Stimulated activated CD8-positive, alpha-beta memory T cell treated with anti-CD3 and anti-CD28 coated beads, Interleukin-12 subunit alpha, Interleukin-12 subunit beta, amount 100 ng/mL, for 4 hours (primary cell): ENCODE results near the gene CRACR2A.

ENCODE experiments used
- DNase-seq: peaks from one replicate; pipeline ENCODE4 v3.0.0-alpha.2; 2020; ENCODE audit warnings: low read depth

The CRACR2A gene

DNA sequence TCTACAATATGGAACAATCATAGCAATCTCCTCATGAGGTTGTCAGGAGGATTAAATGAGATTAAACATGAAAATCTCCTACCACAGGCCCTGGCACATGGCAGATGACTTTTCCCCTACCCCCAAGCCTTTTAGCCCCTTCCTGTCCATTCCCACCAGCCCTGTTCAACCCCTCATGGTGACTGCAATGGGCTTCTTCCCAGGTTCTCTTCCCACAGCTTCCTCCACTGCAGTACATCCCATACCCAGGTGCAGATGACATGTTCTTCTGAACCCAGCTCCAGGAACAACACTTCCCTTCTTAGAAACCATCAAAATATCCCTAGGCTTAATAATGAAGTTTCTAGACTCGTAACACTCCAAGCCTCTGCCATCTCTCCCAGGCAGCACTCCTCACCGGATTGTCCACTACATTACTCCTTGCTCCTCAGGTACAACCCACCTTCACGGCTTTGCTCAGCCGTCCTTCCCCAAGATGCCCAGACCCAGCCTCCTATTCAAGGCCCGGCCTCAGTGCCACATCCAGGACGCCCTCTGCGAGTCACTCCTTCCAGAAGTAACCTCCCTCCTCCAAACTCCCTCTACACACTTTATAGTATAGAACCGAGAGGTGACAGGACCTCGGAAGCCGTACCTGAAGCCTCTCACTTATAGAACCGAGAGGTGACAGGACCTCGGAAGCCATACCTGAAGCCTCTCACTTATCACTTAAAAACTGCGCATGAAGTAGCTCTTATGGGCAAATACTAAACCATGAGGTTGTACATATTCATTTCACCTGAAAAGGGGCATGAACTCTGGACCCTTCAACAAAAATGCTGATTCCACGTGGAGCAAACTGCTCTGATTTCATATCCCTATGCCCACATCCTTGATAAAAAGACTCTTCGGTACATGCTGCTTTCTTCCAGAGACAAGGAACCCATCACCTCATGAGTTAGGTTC is 1.5 kb downstream of the CRACR2A start:
- DNase-seq: no peak

- DNase-seq: no peak
Measured at GRCh38 chr12:3750616-3751015, 2.3 kb downstream of the CRACR2A start.

DNA sequence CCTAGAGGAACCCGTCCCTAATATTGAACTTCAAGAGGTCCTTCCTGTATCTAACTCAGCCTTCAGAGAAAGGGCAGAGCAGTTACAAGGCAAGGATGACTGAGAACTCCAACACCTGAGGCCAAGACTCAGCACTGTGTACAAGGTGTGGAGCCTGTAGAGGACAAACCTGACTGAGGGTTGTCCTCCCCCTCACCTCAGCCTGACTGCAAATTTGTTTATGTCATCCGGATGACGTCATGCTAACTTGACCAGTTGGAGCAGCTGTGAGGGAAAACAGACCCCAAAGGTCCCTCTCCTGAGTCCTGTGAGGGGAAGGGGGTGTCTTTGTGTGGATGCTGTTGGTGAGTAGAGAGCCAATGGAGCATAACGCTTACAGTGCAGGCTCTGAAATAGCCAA is 4.3 kb downstream of the CRACR2A start:
- DNase-seq: no peak

- DNase-seq: no peak
Measured at GRCh38 chr12:3747976-3748619, 4.8 kb downstream of the CRACR2A start.

DNA sequence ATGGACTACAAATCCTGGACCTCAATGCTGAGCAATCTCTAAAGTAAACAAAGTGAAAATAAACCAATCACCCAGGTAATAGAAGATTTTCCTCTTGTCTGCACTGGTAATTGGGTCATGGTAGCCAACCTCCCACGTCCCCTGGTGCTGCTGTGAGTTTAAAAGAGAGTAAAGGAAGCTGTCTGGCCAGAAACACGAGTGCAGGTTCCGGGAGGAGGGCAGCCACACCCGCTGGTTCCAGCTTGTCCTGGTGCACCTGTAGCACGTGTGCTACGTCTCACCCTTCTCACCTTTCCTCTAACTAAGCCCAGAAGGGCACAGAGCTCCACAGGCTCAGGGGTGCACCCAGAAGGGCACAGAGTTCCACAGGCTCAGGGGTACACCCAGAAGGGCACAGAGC is 5.4 kb downstream of the CRACR2A start:
- no peak for DNase-seq

DNA sequence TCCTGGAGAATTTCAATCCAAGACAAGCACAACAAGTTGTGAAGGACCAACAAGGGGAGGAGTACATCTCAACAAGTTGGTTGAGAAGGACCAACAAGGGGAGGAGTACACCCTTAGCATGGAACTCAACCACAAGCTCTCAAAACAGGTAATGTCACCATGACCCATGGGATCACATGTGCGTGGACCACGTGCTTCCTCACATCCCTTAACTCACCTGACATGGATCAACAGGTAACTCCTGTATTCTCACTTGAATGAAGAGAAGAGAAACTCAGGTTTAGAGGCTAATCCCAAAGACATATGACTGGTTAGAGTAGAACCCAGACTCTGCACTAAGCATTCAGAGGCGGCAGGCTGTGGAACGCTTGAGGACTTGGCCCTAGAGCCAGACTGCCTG is 6.2 kb downstream of the CRACR2A start:
- DNase-seq: no peak

DNA sequence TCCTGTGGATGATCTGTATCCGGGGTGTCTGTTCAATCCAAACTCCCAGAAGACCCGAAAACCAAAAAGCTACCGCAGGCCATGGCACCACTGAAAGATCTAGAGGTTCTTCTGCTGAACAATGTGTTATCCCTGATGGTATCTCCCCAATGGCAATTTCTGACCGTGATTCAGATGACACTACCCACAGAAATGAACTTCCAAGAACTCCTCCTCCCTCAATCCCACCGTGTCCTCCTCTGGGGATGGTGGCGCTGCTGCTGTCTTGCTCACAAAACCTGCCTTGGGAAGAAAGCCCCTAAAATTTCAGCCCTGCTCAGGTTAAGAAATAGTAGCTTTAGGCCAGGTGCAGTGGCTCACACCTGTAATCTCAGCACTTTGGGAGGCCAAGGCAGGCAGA is 7.8 kb downstream of the CRACR2A start:
- DNase-seq: no peak

DNA sequence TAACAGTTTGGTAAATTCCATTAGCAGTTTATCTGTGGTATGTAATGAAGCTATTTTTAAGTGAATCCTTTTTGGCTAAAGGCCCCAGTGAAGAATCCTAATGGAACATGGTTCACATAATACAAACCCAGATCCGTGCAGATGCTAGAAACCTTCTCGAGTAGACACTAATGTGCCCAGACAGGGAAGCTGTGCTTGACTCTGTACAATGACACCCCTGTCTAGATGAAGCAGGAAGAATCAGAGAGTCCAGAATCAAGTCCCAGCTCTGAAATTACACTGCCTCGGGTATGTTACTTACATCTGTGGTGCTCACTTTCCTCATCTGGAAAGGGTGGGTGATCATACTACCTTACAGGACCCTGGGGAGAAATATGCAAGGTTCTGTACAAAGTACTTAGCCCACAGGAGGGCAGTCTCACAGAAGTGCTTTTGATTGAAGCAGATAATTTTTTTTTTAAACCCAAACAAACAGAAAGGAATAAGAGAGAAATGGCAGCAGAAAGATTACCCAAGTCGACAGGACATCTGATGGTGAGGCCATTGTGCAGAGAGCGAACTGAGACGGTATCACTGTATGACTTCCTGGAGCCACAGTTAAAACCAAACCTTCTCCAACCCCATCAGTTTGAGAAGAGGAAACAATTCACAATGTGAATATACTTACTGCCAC is 8.5 kb downstream of the CRACR2A start:
- no peak for DNase-seq

DNA sequence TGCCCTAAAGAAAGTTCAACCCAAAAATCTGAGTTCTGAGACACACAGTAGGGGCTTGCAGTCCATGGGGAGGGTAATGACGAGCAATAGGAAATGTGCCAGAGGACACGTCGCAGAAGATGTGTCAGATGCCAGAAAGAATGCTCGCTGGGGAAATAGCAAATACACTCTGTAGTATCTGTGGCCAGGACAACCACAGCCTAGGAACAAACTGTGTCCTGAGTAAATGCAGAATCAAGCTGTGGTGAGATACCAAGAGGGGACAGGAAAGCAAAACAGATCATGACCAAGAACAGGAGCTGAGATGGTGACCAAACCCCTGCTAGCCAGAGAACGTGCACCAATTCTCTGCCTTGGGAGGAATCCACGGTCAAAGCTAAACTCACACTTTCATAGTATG is 9.1 kb downstream of the CRACR2A start:
- no peak for DNase-seq

DNA sequence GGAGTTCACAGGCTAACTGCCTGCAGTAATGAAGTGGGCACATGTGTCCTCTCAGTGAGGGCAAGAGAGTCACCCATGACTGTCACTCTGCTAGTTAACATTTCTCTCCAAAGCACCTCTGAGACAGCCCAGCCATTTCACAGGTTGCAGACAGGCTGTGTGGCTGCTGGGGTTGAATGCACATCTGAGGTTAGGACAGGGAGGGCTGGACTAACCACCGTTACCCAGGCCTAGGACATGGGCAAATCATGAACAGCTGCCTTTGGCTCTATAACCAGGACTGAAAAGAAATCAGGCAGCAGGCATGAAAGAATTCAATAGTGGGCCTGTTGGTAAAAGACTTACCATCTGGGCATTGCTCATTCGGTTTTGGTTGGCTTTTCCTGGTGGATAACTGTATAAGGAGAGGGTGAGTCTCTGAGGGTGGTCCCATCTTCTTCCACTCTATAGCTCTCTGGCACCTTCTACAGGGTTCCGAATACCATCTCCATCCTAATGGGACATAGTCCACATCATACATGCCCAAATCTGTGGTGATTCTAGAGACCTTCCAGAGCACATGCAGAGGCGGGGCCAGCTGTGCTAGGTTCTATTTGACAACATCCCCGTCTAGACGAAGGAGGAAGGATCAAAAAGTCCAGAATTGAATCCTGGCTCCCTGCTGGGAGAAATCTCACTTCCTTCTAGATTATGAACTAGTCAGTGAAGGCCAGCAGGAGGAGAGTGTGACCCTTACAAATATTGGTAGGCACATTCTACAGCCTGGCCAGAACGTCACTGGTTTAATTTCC is 10.8 kb downstream of the CRACR2A start:
- DNase-seq: no peak

DNA sequence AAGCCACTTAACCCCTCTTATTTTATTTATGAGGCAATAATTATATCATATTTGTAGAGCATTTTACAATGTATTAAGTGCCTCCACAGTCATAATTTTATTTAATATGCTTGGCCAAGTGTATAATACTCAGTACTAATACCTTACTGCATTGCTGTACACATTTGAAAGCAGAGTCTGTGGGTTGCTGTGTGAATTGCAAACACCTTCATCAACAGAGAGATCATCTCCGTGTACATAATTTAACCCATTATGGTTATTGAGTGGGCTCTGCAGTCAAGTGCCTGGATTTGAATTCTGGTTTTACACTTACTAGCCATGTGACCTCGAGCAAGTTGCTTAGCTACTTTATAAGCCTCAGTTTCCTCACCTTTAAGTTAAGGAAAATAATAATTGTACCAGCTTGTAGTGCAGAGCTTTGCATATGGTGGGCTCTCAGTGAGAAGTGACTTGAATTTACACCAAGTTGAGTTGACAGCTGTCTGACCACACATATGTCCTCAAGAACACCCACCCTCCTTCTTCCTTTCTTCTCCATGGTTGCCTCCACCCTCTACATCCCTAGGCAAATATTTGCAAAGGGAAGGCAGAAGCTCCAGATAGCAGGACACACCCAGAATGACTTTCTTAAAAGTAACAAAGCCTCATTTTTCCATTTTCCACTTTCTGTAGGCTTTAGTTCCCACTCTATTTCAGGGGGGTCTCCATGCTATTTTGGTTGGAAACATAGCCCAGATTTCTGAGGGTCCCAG is 12.3 kb downstream of the CRACR2A start:
- DNase-seq: no peak

DNA sequence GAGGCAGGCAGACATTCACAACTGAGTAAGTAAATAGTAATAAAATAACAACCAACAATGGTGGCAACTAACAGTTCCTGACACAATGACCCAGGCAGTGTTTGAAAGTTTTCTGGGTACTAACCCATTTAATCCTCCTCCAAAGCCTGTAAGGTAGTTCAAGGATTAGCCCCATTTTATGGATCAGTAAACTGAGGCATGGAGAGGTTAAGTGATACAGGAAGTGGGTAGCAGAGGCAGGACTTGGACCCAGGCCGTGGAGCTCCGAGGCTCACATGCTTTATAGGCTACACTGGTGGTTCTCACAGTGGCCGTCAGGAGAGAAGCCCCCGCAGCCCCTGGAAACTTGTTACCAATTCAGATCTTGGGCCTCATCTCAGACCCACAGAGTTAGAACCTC is 17.5 kb downstream of the CRACR2A start:
- DNase-seq: no peak

DNA sequence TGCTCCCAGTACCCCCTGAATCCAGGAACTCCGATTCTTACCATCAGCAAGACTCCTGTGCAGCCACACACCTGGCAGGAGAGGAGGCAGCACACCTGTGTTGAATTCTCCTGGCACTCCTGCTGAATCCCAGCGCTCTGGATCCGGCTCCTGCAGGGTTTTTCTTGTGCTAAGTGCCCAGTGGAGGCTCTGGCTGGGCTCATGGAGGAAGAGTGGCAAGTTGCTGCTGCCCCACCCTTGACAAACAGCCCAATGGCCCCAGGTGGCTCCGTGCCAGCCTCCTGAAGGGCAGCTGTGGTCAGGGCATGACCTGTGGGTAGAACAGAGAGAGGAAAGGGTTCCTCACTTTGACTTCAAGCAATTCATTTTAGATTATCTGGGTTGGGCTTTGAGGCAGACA is 20.0 kb downstream of the CRACR2A start:
- DNase-seq: no peak

DNA sequence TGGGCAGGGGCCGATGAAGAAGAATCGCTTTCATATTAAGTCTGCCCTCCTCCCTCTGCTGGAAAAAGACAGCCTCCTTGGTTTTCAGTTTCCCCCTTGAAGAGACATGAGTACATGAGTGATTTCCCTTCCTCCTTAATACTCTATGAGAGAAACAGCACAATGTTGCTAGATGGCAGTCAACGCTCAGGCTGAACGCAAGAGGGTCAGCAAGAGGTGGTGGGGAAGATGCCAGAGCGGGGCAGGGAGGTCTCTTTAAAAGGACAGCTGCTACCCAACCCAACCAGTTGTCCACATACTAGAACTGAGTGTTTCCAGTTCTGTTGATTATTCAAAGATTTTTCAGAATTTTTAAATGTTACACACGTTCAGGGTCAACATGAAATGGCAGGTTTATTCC is 22.8 kb downstream of the CRACR2A start:
- no peak for DNase-seq

- DNase-seq: no peak
Measured at GRCh38 chr12:3728686-3729085, 24.2 kb downstream of the CRACR2A start.

DNA sequence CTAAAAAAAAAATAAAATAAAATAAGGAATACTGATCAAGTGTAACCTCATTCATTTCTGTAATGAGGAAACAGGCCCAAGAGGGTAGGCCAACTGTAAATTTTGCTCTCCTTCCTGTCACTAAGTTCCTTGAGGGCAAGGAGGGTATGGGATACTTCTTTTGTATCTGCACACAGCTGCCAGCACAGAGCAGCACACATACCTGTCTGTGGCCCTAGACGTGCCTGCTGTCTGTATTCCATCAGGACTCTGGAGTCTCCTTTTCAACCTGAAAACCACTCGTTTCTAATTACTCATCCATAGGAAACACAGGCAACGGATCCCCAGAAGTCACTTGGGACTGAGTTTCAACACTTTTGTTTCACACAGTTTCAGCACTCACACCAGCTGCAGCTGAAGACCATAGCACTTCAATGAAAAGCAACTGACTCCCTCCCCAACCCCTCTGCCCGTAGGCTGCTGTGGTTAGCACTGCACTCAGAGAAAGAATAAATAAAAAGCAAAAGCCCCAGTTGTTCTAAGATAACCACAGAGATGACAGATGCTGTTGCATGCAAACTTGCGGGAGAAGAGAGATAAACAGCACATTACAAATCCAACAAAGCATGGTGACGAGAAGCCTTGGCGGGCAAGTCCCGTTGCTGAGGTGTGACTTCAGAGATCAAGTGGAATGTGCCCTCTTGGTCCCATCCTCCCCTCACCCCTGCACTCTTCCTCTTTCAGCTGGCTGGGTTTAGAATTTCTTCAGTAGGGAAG is 24.9 kb downstream of the CRACR2A start:
- no peak for DNase-seq

DNA sequence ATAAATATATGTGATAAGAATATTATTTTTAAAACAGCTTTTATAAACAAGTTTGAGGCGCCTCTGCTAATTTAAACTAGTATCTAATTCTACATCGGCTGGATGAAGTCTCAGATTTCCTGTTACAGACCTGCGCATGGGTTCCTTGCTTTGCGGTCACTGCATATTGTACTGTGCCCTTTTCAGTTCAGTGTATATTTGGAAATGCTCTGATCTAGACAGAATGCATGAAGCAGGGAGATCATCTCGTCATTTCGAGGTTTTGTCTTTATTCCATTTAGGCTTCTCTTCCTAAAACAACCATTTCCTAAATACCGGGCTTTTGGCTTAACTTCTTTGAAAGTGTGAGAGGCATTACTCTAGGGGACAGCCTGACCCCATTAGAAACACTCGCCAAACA is 25.6 kb downstream of the CRACR2A start:
- no peak for DNase-seq

- DNase-seq: no peak
Measured at GRCh38 chr12:3726456-3726855, 26.5 kb downstream of the CRACR2A start.

- no peak for DNase-seq
Measured at GRCh38 chr12:3725388-3726115, 27.4 kb downstream of the CRACR2A start.
